Activated effector memory CD4-positive, alpha-beta T cell treated with Interleukin-2 at 50 U/mL for 16 hours (primary cell): Measurements from ENCODE around the gene TRIM47.

ENCODE experiments used
- DNase-seq: peaks from one replicate; pipeline ENCODE4 v3.0.0-alpha.2; 2020

TRIM47 gene

DNA sequence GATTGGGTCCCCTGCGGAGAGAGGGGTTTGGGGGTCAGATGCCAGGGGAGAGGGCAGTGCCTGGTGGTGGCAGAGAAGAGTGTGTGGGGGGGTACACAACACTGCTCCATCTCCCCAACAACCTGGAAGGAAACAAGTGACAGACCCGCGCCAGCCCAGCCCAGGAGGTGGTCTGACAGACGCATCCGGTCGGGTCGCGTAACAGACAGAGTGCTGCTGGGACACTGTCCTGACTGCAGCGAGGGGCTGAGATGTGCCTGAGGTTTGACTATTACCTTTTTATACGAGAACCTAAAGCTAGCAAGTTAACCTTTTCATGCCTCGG lies 50.3 kb downstream of the TRIM47 start:
- DNase-seq = no peak

DNA sequence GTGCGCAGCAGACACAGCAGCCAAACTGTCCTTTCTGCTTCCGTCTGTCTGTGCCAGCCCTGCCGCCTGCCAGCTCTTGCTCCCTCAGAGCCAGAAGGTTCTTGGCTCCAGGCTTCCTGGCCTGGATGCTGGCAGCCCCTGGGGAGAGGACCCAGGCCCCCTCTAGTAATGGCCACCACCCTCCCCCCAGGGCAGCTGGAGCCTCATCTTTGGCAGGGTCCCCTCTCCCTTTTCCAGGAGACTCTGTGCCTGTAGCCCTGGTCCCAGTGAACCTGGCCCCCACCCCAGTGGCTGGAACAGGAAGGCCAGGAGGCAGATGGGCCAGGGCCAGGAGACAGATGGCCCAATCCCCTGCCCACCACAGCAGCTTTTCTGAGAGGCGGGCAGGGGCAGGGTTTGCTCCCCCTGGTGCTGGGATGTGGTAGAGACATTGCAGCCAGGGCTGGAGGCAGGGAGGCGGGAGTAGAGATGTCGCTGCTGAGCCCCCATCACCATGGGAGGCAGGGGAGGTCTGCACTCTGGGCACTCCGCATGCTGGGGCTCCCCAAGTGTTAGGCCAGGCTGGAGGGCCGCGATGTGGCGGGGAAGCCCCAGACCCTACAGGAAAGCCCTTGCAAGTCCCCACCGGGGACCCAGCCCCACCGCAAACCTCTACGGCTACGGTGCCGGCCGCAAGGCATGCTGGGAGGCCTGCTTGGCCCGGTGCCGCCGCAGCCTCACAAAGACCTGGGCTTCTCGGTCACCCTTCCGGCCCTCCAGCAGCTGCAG lies 50.9 kb downstream of the TRIM47 start:
- DNase-seq = peak; percentile 43

DNA sequence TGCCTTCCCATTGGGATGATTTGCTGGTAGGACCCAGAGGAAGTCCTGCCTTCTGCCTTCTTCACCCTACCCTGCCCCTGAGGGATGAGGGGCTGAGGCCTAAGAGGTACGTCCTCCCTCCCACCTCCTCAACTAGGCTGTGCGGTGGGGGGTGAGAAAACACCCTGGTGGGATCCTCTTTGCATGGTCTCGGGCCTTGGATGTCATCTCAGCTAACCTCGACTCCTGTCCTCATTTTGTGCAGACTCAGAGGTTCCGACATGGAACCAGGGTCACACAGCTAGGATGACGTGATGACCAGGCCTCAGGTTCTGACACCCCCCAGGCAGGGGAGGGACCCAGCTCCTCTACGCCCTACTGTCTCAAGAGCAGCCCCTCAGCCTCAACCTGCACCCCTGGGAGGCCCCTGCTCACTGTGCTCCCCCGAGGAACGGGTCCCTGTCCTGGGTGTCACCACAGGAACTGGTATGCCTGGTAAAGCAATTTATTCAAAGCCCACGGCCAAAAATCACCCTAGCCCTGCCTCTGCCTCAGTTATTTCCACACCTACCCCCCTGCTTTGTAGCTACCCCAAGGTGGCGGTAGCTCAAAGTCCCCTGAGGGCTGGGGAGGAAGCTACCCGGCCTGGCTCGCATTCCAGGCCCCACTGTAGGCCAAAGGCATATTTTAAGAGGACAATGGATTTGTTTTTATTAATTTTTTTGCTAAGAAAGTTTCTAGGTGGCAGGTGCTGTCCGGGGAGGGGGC lies 51.6 kb downstream of the TRIM47 start:
- no peak for DNase-seq

DNA sequence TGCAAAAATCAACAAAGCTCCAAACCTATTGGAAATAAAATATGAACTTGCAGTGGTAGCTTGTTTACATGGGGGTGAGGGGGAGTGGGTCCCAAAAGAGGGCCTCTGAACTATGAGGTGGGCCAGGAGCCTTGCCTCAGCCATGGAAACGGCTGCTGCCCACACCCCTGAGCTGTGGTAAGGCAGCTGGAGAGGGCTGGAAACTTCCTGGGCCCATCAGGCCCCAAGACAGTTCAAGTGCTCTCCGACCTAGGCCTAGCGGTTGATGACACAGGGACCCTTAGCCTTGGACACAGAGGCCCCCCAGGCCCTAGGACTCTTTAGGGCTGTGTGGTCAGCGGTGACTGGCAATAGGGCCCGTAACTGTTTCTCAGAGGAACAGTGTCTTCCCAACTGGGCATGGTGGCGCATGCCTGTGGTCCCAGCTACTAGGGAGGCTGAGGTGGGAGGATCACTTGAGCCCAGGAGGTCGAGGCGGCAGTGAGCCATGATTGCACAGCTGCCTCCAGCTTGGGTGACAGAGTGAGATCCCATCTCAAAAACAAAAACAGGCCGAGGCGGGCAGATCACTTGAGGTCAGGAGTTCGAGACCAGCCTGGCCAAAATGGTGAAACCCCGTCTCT lies 52.5 kb downstream of the TRIM47 start:
- no peak for DNase-seq

DNA sequence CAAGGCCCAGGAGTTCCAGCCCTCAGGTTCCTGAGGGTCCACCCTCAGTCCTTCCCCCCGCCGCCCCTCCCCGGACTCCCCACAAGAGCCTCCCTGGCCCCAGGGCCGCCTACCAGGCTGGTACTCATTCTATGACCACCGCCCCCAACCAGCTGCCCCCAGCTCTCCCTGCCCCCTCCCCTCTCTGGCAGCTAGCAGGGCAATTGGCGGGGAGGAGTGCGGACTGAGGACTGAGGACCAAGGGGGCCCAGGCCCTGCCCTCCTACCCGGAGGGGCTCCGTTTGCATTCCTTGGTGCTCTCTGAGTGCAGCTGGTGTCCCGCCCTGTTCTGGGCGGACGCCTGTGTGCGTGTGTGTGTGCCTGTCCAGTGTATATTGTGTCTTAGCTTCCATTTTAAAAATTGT lies 53.2 kb downstream of the TRIM47 start:
- no peak for DNase-seq

DNA sequence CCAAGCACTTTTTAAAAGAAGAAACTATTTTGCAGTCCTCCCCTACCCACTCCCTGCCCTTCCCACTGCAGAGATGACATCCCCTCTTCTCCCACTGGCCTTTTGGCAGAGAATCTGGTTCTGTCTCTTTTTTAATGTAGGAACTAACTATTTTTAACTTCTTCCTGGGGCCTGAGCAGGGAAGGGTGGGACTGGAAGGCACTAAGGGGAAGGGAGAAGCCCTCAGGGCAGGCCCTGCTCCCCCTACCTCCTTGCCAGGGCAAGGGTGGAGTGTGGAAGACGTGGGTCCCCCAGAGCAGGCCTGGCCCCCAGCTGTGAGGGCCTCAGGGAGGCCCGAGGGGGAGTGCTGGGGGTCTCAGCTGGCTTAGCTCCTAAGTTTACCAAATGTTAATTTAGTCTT lies 53.7 kb downstream of the TRIM47 start:
- DNase-seq = no peak
